ENCODE measurements around the gene SNX20.

GRCh38 chr16:50634090-50634489 lies 47.0 kb downstream of the SNX20 start:
- no peak for TF ChIP-seq CTCF (IDR thresholded peaks at IDR 0.05 in 8 of 11, conservative IDR thresholded peaks at IDR 0.05 in 3 of 11)
- TF ChIP-seq POLR2AphosphoS5 (IDR thresholded peaks at IDR 0.05) = no peak
- TF ChIP-seq POLR2A (IDR thresholded peaks at IDR 0.05) = no peak

Measured in spleen (tissue), 7 donors.